ENCODE measurements around the gene IGF2BP2.

- peak; percentile 100 for TF ChIP-seq CTCF (conservative IDR thresholded peaks at IDR 0.05)
- TF ChIP-seq ZFX (IDR thresholded peaks at IDR 0.05), result no peak
Observed at GRCh38 chr3:185659942-185660921, 164.6 kb downstream of the IGF2BP2 start.
